ENCODE measurements around the gene TSPO2. TPM values are rescaled to one million over a fixed set of nuclear protein-coding genes. Genes with fewer than 3 reads are reported as not detected.

The TSPO2 gene
- total RNA-seq, 2 experiments from 2014 or later: not detected

- no peak overlapping the region for H3K4me3 ChIP-seq (ENCODE audit: low read depth, low read length, poor library complexity, severe bottlenecking)
- H3K36me3 ChIP-seq (ENCODE audit: insufficient read depth, low read length): no peaks in the 10 kb centered on the region
- no peaks in the 10 kb centered on the region for H3K79me2 ChIP-seq (ENCODE audit: insufficient read depth, low read depth, low read length)
- no peak overlapping the region for H3K4me2 ChIP-seq (ENCODE audit: low read length)
- CTCF ChIA-PET (ENCODE audit: unreplicated experiment): no interaction called here
- no peak overlapping the region for H3K27ac ChIP-seq (ENCODE audit: low read depth, low read length, poor library complexity, severe bottlenecking)
- no peaks in the 10 kb centered on the region for H3K4me1 ChIP-seq (ENCODE audit: insufficient read depth, low read length, poor library complexity, severe bottlenecking)
- no peak for DNase-seq (ENCODE audit: low spot score)
- intact Hi-C loops (cut with micrococcal nuclease; ENCODE audit: unreplicated experiment): loop anchor here (5.0 kb wide), 1 partner anchor 308 kb away; no protein-coding TSS in a partner anchor
- POLR2A ChIA-PET: no interaction called here
- no peak overlapping the region for H2AFZ ChIP-seq (ENCODE audit: low read length)
- H3K9me2 ChIP-seq (ENCODE audit: insufficient read depth, low read length): no peaks in the 10 kb centered on the region
- H3K9me3 ChIP-seq (ENCODE audit: low read length): no peaks in the 10 kb centered on the region
- H4K20me1 ChIP-seq (ENCODE audit: insufficient read depth, low read length): 0 out of 2 replicates have a peak, but pooled peaks cover 4% of the 10 kb centered on the region
- BruUV-seq (replicated peaks): no TSS peak
- TF ChIP-seq EZH2phosphoT487 (IDR thresholded peaks at IDR 0.05; ENCODE audit: borderline replicate concordance, low read depth, low read length) (no peak), CTCF (conservative IDR thresholded peaks at IDR 0.05; ENCODE audit: low read length) (no peak)
These were observed 32.6 kb upstream of the TSPO2 start for GRCh38 chr6:41009669-41010068.

GRCh38 chr6:41011673-41012072 lies 30.6 kb upstream of the TSPO2 start:
- Histone ChIP-seq H3K4me3 (ENCODE audit: low read depth, low read length, poor library complexity, severe bottlenecking) (no peak overlapping the region), H2AFZ (ENCODE audit: low read length) (no peak overlapping the region), H3K9me3 (ENCODE audit: low read length) (no peaks in the 10 kb centered on the region), H3K4me1 (ENCODE audit: insufficient read depth, low read length, poor library complexity, severe bottlenecking) (no peaks in the 10 kb centered on the region), H3K9me2 (ENCODE audit: insufficient read depth, low read length) (no peaks in the 10 kb centered on the region), H4K20me1 (ENCODE audit: insufficient read depth, low read length) (no peaks in the 10 kb centered on the region), H3K79me2 (ENCODE audit: insufficient read depth, low read depth, low read length) (no peaks in the 10 kb centered on the region), H3K4me2 (ENCODE audit: low read length) (no peak overlapping the region), H3K27ac (ENCODE audit: low read depth, low read length, poor library complexity, severe bottlenecking) (no peak overlapping the region), H3K36me3 (ENCODE audit: insufficient read depth, low read length) (no peaks in the 10 kb centered on the region)
- no peak for DNase-seq (ENCODE audit: low spot score)
- ChIA-PET CTCF (ENCODE audit: unreplicated experiment) (no interaction called here), POLR2A (no interaction called here)
- BruUV-seq (replicated peaks): no TSS peak
- TF ChIP-seq EZH2phosphoT487 (IDR thresholded peaks at IDR 0.05; ENCODE audit: borderline replicate concordance, low read depth, low read length) (no peak), CTCF (conservative IDR thresholded peaks at IDR 0.05; ENCODE audit: low read length) (no peak)
- intact Hi-C loops (cut with micrococcal nuclease; ENCODE audit: unreplicated experiment): no loop called here

GRCh38 chr6:41013466-41014153 lies 28.7 kb upstream of the TSPO2 start:
- H3K27ac ChIP-seq (ENCODE audit: low read depth, low read length, poor library complexity, severe bottlenecking): no peak overlapping the region
- intact Hi-C loops (cut with micrococcal nuclease; ENCODE audit: unreplicated experiment): no loop called here
- no peak overlapping the region for H2AFZ ChIP-seq (ENCODE audit: low read length)
- H4K20me1 ChIP-seq (ENCODE audit: insufficient read depth, low read length): no peaks in the 10 kb centered on the region
- H3K4me2 ChIP-seq (ENCODE audit: low read length): no peak overlapping the region
- TF ChIP-seq EZH2phosphoT487 (IDR thresholded peaks at IDR 0.05; ENCODE audit: borderline replicate concordance, low read depth, low read length) (no peak), CTCF (conservative IDR thresholded peaks at IDR 0.05; ENCODE audit: low read length) (no peak)
- H3K79me2 ChIP-seq (ENCODE audit: insufficient read depth, low read depth, low read length): no peaks in the 10 kb centered on the region
- no TSS peak for BruUV-seq (replicated peaks)
- no peak overlapping the region for H3K4me3 ChIP-seq (ENCODE audit: low read depth, low read length, poor library complexity, severe bottlenecking)
- H3K36me3 ChIP-seq (ENCODE audit: insufficient read depth, low read length): no peaks in the 10 kb centered on the region
- no peak for DNase-seq (ENCODE audit: low spot score)
- H3K9me3 ChIP-seq (ENCODE audit: low read length): no peaks in the 10 kb centered on the region
- CTCF ChIA-PET (ENCODE audit: unreplicated experiment): no interaction called here
- H3K4me1 ChIP-seq (ENCODE audit: insufficient read depth, low read length, poor library complexity, severe bottlenecking): no peaks in the 10 kb centered on the region
- POLR2A ChIA-PET: no interaction called here
- no peaks in the 10 kb centered on the region for H3K9me2 ChIP-seq (ENCODE audit: insufficient read depth, low read length)
